ENCODE results near the gene NPL. TPM values are rescaled to one million over a fixed set of nuclear protein-coding genes. Genes with fewer than 3 reads are reported as not detected.

Gene NPL
- total RNA-seq, 2 donors from 2014 or later, result 2.2 to 6.8 TPM

DNA sequence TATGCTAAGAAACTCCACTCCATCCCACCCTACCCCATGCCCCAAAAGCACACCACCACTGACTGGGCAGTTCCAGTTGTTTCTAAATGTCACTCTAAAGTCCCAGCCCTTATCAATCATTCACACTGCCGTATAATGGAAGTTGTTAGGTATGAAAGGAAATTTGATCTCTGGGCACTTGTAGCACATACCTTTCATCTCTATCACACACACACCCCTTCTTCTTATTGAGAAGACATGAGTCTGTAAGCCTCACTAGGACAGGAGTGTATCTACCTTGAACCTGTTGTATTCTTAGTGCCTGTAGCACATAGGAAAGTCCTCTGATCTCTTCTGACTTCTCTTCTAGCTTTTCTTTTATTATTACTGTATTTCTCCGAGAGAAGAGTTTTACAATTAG is 27.3 kb downstream of the NPL start:
- Histone ChIP-seq H3K27me3 (replicated peaks; ENCODE audit: insufficient read depth) (no peaks in the 10 kb centered on the region), H3K4me1 (replicated peaks) (no peaks in the 10 kb centered on the region), H3K9me3 (no peaks in the 10 kb centered on the region), H3K4me3 (no peak overlapping the region), H3K27ac (no peak overlapping the region), H3K36me3 (no peaks in the 10 kb centered on the region)
- DNase-seq (ENCODE audit: low spot score), result no peak
- TF ChIP-seq POLR2A (IDR thresholded peaks at IDR 0.05), result no peak
- intact Hi-C loops (cut with DNase I), result no loop called here
- WGBS, result 95% methylated on average over 2 of the region's 2 CpGs

DNA sequence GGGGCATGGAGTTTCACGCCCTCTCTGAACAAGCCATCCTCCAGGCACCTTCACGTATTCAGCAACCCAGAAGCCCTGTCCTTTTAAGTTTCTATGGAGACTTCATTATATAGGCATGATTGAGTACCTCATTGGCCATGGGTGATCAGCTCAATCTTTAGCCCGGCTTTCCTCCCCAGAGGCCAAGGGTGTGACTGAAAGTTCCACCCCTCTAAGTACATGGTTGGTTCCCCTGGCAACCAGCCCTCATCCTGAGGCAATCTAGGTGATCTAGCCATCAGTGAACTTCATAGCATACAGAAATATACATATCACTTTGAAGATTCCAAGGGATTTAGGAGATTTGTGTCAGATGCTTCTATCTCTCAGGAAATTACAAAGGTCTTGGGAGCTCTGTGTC is 28.2 kb downstream of the NPL start:
- Histone ChIP-seq H3K4me3 (no peak overlapping the region), H3K27ac (no peak overlapping the region), H3K36me3 (no peaks in the 10 kb centered on the region), H3K9me3 (no peaks in the 10 kb centered on the region), H3K4me1 (replicated peaks) (no peaks in the 10 kb centered on the region), H3K27me3 (replicated peaks; ENCODE audit: insufficient read depth) (no peaks in the 10 kb centered on the region)
- 88% methylated on average over 3 of the region's 3 CpGs for WGBS
- DNase-seq (ENCODE audit: low spot score), result no peak
- intact Hi-C loops (cut with DNase I), result no loop called here
- TF ChIP-seq POLR2A (IDR thresholded peaks at IDR 0.05) (no peak), POLR2AphosphoS5 (IDR thresholded peaks at IDR 0.05) (no peak)
- TF ChIP-seq, protein P1, sequence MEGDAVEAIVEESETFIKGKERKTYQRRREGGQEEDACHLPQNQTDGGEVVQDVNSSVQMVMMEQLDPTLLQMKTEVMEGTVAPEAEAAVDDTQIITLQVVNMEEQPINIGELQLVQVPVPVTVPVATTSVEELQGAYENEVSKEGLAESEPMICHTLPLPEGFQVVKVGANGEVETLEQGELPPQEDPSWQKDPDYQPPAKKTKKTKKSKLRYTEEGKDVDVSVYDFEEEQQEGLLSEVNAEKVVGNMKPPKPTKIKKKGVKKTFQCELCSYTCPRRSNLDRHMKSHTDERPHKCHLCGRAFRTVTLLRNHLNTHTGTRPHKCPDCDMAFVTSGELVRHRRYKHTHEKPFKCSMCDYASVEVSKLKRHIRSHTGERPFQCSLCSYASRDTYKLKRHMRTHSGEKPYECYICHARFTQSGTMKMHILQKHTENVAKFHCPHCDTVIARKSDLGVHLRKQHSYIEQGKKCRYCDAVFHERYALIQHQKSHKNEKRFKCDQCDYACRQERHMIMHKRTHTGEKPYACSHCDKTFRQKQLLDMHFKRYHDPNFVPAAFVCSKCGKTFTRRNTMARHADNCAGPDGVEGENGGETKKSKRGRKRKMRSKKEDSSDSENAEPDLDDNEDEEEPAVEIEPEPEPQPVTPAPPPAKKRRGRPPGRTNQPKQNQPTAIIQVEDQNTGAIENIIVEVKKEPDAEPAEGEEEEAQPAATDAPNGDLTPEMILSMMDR (IDR thresholded peaks at IDR 0.05), result no peak

DNA sequence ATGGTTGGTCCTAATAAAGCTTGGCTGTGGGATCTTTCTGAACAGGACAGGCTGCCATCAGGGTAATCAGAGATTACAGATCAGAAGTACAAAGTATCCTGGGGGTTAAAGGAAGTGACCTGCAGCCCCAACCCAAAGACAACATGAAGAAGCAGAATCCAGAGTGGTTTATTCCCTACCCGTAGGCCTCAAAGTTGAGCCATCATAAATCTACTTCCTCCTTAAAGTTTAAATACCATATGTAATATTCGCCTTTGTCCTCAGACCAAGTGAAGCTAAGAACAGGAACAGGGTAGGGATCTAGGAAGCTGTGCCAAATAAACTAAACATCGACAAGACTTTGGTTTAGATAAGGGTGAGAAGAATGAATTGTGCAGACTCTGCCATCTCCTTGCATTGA is 33.6 kb downstream of the NPL start:
- WGBS, result 84% methylated on average over 3 of the region's 3 CpGs
- H3K4me1 ChIP-seq (replicated peaks), result no peaks in the 10 kb centered on the region
- no peak for DNase-seq (ENCODE audit: low spot score)
- no peaks in the 10 kb centered on the region for H3K9me3 ChIP-seq
- intact Hi-C loops (cut with DNase I), result no loop called here
- no peak overlapping the region for H3K27ac ChIP-seq
- TF ChIP-seq POLR2AphosphoS5 (IDR thresholded peaks at IDR 0.05) (no peak), POLR2A (IDR thresholded peaks at IDR 0.05) (no peak)
- TF ChIP-seq, protein P1 (IDR thresholded peaks at IDR 0.05), result no peak
- no peaks in the 10 kb centered on the region for H3K27me3 ChIP-seq (replicated peaks; ENCODE audit: insufficient read depth)
- H3K36me3 ChIP-seq, result no peaks in the 10 kb centered on the region
- no peak overlapping the region for H3K4me3 ChIP-seq

DNA sequence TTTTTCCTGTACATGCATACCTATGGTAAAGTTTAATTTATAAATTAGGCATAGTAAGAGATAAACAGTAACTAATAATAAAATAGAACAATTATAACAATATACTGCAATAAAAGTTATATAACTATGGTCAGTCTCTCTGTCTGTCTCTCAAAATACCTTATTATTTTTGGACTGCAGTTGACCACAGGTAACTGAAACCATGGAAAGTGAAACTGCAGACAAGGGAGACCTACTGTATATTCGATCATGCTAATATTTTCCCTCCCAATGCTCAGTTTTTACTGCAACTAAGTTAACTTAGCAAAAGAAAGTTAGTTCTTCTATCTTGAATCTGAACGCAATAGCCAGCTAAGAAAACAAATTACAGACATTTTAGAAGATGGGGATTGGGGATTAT is 37.3 kb downstream of the NPL start:
- no peaks in the 10 kb centered on the region for H3K36me3 ChIP-seq
- H3K27ac ChIP-seq, result no peak overlapping the region
- no peak overlapping the region for H3K4me3 ChIP-seq
- no peaks in the 10 kb centered on the region for H3K27me3 ChIP-seq (replicated peaks; ENCODE audit: insufficient read depth)
- intact Hi-C loops (cut with DNase I), result no loop called here
- no peaks in the 10 kb centered on the region for H3K9me3 ChIP-seq
- 96% methylated on average over 2 of the region's 2 CpGs for WGBS
- TF ChIP-seq, protein P1 (IDR thresholded peaks at IDR 0.05), result no peak
- no peak for TF ChIP-seq POLR2AphosphoS5 (IDR thresholded peaks at IDR 0.05)
- TF ChIP-seq POLR2A (IDR thresholded peaks at IDR 0.05), result no peak
- no peaks in the 10 kb centered on the region for H3K4me1 ChIP-seq (replicated peaks)
- no peak for DNase-seq (ENCODE audit: low spot score)

DNA sequence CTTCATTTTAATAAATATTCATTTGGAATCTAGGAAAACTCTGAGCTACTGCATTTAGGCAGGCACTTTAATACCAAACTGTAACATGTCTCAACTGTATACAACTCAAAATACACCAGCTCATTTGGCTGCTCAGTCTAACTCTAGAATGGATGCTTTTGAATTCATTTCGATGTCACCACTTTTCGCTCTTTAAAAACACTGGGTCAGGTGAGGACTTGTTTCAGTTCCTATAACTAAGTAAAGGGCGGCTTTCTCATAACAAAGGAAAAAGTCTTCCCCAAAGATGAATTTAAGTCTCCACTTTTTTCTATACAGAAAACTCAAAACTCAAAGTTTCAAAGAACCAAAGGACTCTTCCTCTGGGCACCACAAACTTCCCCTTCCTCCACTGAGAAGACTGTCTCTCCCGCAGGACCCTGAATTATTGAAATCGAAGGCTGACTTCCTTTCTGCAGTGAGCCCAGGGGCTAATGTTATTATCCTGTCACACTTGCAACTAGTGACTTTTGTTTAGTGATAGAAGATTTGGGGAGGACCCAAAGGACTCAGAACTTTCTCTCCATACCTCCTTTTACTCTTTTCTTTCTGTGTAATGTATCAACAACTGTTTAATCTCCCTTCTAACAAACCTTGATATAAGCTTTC is 39.8 kb downstream of the NPL start:
- WGBS, result 48% methylated on average over 5 of the region's 5 CpGs
- H3K9me3 ChIP-seq, result no peaks in the 10 kb centered on the region
- intact Hi-C loops (cut with DNase I), result no loop called here
- no peak overlapping the region for H3K27ac ChIP-seq
- no peaks in the 10 kb centered on the region for H3K4me1 ChIP-seq (replicated peaks)
- H3K36me3 ChIP-seq, result no peaks in the 10 kb centered on the region
- H3K27me3 ChIP-seq (replicated peaks; ENCODE audit: insufficient read depth), result no peaks in the 10 kb centered on the region
- DNase-seq (ENCODE audit: low spot score), result no peak
- no peak overlapping the region for H3K4me3 ChIP-seq
- TF ChIP-seq POLR2AphosphoS5 (IDR thresholded peaks at IDR 0.05) (no peak), POLR2A (IDR thresholded peaks at IDR 0.05) (no peak)
- TF ChIP-seq, protein P1 (IDR thresholded peaks at IDR 0.05), result no peak
